Caco-2 (cell line): ENCODE results near the gene ZBTB32. TPM values are rescaled to one million over a fixed set of nuclear protein-coding genes. Genes with fewer than 3 reads are reported as not detected.
A peak's percentile ranks its signal among the peaks of the same experiment; 100 is the strongest.

ENCODE experiments used
- BruUV-seq: library from RNA; stranded (reverse); fragments of 400-500 nt; replicated peaks from 2 replicates; lab custom pipeline; 2021; lab: Mats Ljungman, UMichigan
- CTCF ChIA-PET: fragments of 300-600 bp; sonication (Branson Sonifier 250); formaldehyde crosslinking; loops from one replicate; lab custom pipeline; 2022; ENCODE audit warnings: antibody characterized with exemption; lab: Charles Lee
- POLR2A ChIA-PET: fragments of 300-600 bp; sonication (Branson Sonifier 250); formaldehyde crosslinking; loops from one replicate; lab custom pipeline; 2022; ENCODE audit warnings: antibody characterized with exemption; lab: Charles Lee
- DNase-seq, 2 experiments: peaks; one replicate each; pipeline versions ENCODE4 v3.0.0 to v3.0.0-alpha.2; 2020 to 2022
- H3K27me3 ChIP-seq: replicated peaks from 2 replicates; pipeline ENCODE4 v1.6.0; 2011; ENCODE audit warnings: low read length; ENCODE audit not compliant: control insufficient read depth, insufficient read depth
- H3K36me3 ChIP-seq: 2 replicates; pipeline ENCODE4 v1.5.1; 2011; ENCODE audit warnings: low read length; ENCODE audit not compliant: control insufficient read depth, insufficient read depth
- H3K4me1 ChIP-seq: fragments of 250-450 bp; sonication (Bioruptor Pico); 2 replicates; pipeline ENCODE4 v1.5.1; 2020; ENCODE audit warnings: mild to moderate bottlenecking
- H3K4me3 ChIP-seq: 2 replicates; pipeline ENCODE4 v1.5.1; 2011; ENCODE audit warnings: low read depth, mild to moderate bottlenecking, control low read depth, low read length
- H3K9me3 ChIP-seq: fragments of 250-450 bp; sonication (Bioruptor Pico); 2 replicates; pipeline ENCODE4 v1.5.1; 2020; ENCODE audit warnings: mild to moderate bottlenecking, moderate library complexity
- H3K27ac Mint-ChIP-seq: one replicate; pipeline ENCODE4 v1.8.0; 2022; ENCODE audit warnings: mixed read lengths; ENCODE audit not compliant: unreplicated experiment
- H3K27me3 Mint-ChIP-seq: one replicate; pipeline ENCODE4 v1.8.0; 2022; ENCODE audit warnings: mixed read lengths; ENCODE audit not compliant: insufficient read depth, unreplicated experiment
- H3K36me3 Mint-ChIP-seq: one replicate; pipeline ENCODE4 v1.8.0; 2022; ENCODE audit warnings: mild to moderate bottlenecking, mixed read lengths; ENCODE audit not compliant: insufficient read depth, unreplicated experiment
- H3K4me1 Mint-ChIP-seq: one replicate; pipeline ENCODE4 v1.8.0; 2022; ENCODE audit warnings: low read depth, mixed read lengths; ENCODE audit not compliant: unreplicated experiment
- H3K4me3 Mint-ChIP-seq: one replicate; pipeline ENCODE4 v1.8.0; 2022; ENCODE audit warnings: mild to moderate bottlenecking, moderate library complexity, mixed read lengths; ENCODE audit not compliant: unreplicated experiment
- H3K9me3 Mint-ChIP-seq: one replicate; pipeline ENCODE4 v1.8.0; 2022; ENCODE audit warnings: mixed read lengths; ENCODE audit not compliant: unreplicated experiment
- CTCF ChIP-seq, 2 experiments: fragments of 200-600 bp in 1 of 2; IDR thresholded peaks; 1 replicate in 1 of 2; 2 replicates in 1 of 2; pipeline versions ENCODE4 v1.5.1 to v1.8.0; 2011 to 2022; ENCODE audit warnings: antibody characterized with exemption in 1 of 2, control low read depth in 1 of 2, inconsistent platforms in 1 of 2, low read depth in 1 of 2, low read length in 1 of 2, mild to moderate bottlenecking in 1 of 2, moderate library complexity in 1 of 2; ENCODE audit not compliant: insufficient read depth in 1 of 2, severe bottlenecking in 1 of 2, unreplicated experiment in 1 of 2
- intact Hi-C: fragments of 100-400 bp; cut with micrococcal nuclease; formaldehyde crosslinking; loops from one replicate; pipeline ENCODE4 v1.10.0; 2022; ENCODE audit not compliant: unreplicated experiment
- total RNA-seq: library from RNA; stranded (reverse); gene quantifications from 2 replicates; pipeline ENCODE4 v1.2.3, GENCODE V29; 2022

The ZBTB32 gene
- total RNA-seq, 1 experiment from 2014 or later: not detected

- POLR2A ChIA-PET: interaction anchor here (0.7 to 1.4 kb wide), 11 partner anchors 8 to 306 kb away, joined by 3 to 12 read pairs (median 4); partner anchors contain the start of genes COX6B1 and THAP8
- no peaks in the 10 kb centered on the region for H3K27me3 ChIP-seq
- H3K36me3 ChIP-seq: no peaks in the 10 kb centered on the region
- Mint-ChIP-seq H3K4me3 (peak within 1 kb of the TSS; percentile 89), H3K4me1 (peaks cover 18% of the 10 kb centered on the region), H3K9me3 (no peaks in the 10 kb centered on the region), H3K36me3 (peaks cover 39% of the 10 kb centered on the region), H3K27me3 (no peaks in the 10 kb centered on the region), H3K27ac (peak within 1 kb of the TSS; percentile 71)
- H3K9me3 ChIP-seq: no peaks in the 10 kb centered on the region
- peaks cover 7% of the 10 kb centered on the region for H3K4me1 ChIP-seq
- no peak for TF ChIP-seq CTCF (IDR thresholded peaks at IDR 0.05; ENCODE audit: insufficient read depth in 1 of 2, low read depth in 1 of 2, low read length in 1 of 2, severe bottlenecking in 1 of 2, unreplicated experiment in 1 of 2)
- peak; percentile 99 for DNase-seq
- peak within 1 kb of the TSS; percentile 58 for H3K4me3 ChIP-seq
- TSS peak; percentile 24 for BruUV-seq
- intact Hi-C loops: loop anchor here (1.0 kb wide), 2 partner anchors 10 to 31 kb away; partner anchors contain the start of gene PROSER3
- CTCF ChIA-PET: interaction anchor here (0.5 to 1.5 kb wide), 8 partner anchors 8 to 261 kb away, joined by 3 to 14 read pairs (median 4); no protein-coding TSS in a partner anchor
These were observed 44.0 kb downstream of the ZBTB32 start, which contains the start of gene LIN37 for GRCh38 chr19:35748106-35749020. TSS of gene LIN37 (plus strand) at chr19:35748576. CDS start at chr19:35748725, 149 bp downstream.

- no peak for DNase-seq
- ChIA-PET CTCF (interaction anchor here (0.7 kb wide), 1 partner anchor 70 kb away, joined by 6 read pairs; no protein-coding TSS in a partner anchor), POLR2A (no interaction called here)
- BruUV-seq: no TSS peak
- H3K4me1 ChIP-seq: peaks cover 3% of the 10 kb centered on the region; the same call in 1 of the 2 replicates
- Mint-ChIP-seq H3K36me3 (peaks cover 32% of the 10 kb centered on the region), H3K27ac (no peak overlapping the region), H3K27me3 (no peaks in the 10 kb centered on the region), H3K4me3 (peak overlapping the region; percentile 89), H3K4me1 (peaks cover 18% of the 10 kb centered on the region), H3K9me3 (no peaks in the 10 kb centered on the region)
- H3K9me3 ChIP-seq: no peaks in the 10 kb centered on the region
- intact Hi-C loops: no loop called here
- H3K36me3 ChIP-seq: no peaks in the 10 kb centered on the region
- no peak for TF ChIP-seq CTCF (IDR thresholded peaks at IDR 0.05; ENCODE audit: insufficient read depth in 1 of 2, low read depth in 1 of 2, low read length in 1 of 2, severe bottlenecking in 1 of 2, unreplicated experiment in 1 of 2)
- H3K4me3 ChIP-seq: no peak overlapping the region
- no peaks in the 10 kb centered on the region for H3K27me3 ChIP-seq
These were observed 45.8 kb downstream of the ZBTB32 start for GRCh38 chr19:35750167-35750566.
